Inflammatory macrophage (primary cell): ENCODE results near the gene JAK3.
"Not testable (repeated sequence)": the region's sequence is repeated elsewhere in the genome, so short reads cannot be mapped to it uniquely, and the experiment has no call there.

Source experiments
- DNase-seq, 2 donors: peaks; one replicate each; pipeline ENCODE4 v3.0.0-alpha.2; 2020 to 2022

The JAK3 gene

GRCh38 chr19:17777840-17778239 lies 69.9 kb downstream of the JAK3 start:
- not testable (repeated sequence) for DNase-seq

GRCh38 chr19:17775991-17776803 lies 71.6 kb downstream of the JAK3 start:
- peak; percentile 95 for DNase-seq

GRCh38 chr19:17775245-17775927 lies 72.4 kb downstream of the JAK3 start:
- peak; percentile 60 to 67 for DNase-seq
